ENCODE results near the gene NEK10. TPM values are rescaled to one million over a fixed set of nuclear protein-coding genes. Genes with fewer than 3 reads are reported as not detected.
A peak's percentile ranks its signal among the peaks of the same experiment; 100 is the strongest.

The NEK10 gene
- total and polyA plus RNA-seq, 4 donors: 3.5 to 60.3 (median 12.8) TPM

GRCh38 chr3:27089645-27090044 is 279.5 kb downstream of the NEK10 start:
- H3K9me3 ChIP-seq (ENCODE audit: control insufficient read depth in 4 of 4, insufficient read depth in 3 of 4, low read length in 3 of 4): no peaks in the 10 kb centered on the region
- no peak for DNase-seq
- H3K36me3 ChIP-seq (ENCODE audit: control insufficient read depth in 4 of 4, insufficient read depth in 4 of 4, low read length in 4 of 4): no peaks in the 10 kb centered on the region
- ATAC-seq (ENCODE audit: insufficient read depth, low FRiP score): no peak
- TF ChIP-seq CTCF (IDR thresholded peaks at IDR 0.05; ENCODE audit: control extremely low read depth, extremely low read depth): no peak
- WGBS, 2 donors: 58 to 68% methylated on average over 1 of the region's 1 CpG
- H3K9ac ChIP-seq (ENCODE audit: insufficient read depth in 1 of 2, low read length in 2 of 2): no peak overlapping the region
- peaks cover 0 to 17% (median 6%) of the 10 kb centered on the region in 5 donors for H3K4me1 ChIP-seq (ENCODE audit: control insufficient read depth in 5 of 5, insufficient read depth in 5 of 5, low read length in 5 of 5)
- H3K27me3 ChIP-seq (ENCODE audit: control insufficient read depth in 3 of 3, insufficient read depth in 3 of 3, low read length in 2 of 3): no peaks in the 10 kb centered on the region
- H3K4me3 ChIP-seq: no peak overlapping the region
- H3K27ac ChIP-seq (ENCODE audit: low read depth in 1 of 2, low read length in 1 of 2): no peak overlapping the region

- DNase-seq (peak in 1 of 3 donors; percentile 69), ATAC-seq (ENCODE audit: insufficient read depth, low FRiP score) (no peak)
- Histone ChIP-seq H3K27me3 (ENCODE audit: control insufficient read depth in 3 of 3, insufficient read depth in 3 of 3, low read length in 2 of 3) (no peaks in the 10 kb centered on the region), H3K27ac (ENCODE audit: low read depth in 1 of 2, low read length in 1 of 2) (no peak overlapping the region), H3K9ac (ENCODE audit: insufficient read depth in 1 of 2, low read length in 2 of 2) (no peak overlapping the region), H3K4me1 (ENCODE audit: control insufficient read depth in 5 of 5, insufficient read depth in 5 of 5, low read length in 5 of 5) (peaks cover 0 to 17% (median 6%) of the 10 kb centered on the region in 5 donors), H3K4me3 (no peak overlapping the region), H3K36me3 (ENCODE audit: control insufficient read depth in 4 of 4, insufficient read depth in 4 of 4, low read length in 4 of 4) (no peaks in the 10 kb centered on the region), H3K9me3 (ENCODE audit: control insufficient read depth in 4 of 4, insufficient read depth in 3 of 4, low read length in 3 of 4) (no peaks in the 10 kb centered on the region)
- no peak for TF ChIP-seq CTCF (IDR thresholded peaks at IDR 0.05; ENCODE audit: control extremely low read depth, extremely low read depth)
- WGBS, 2 donors: 50 to 59% methylated on average over 2 of the region's 2 CpGs
These were observed 280.1 kb downstream of the NEK10 start for GRCh38 chr3:27089068-27089467.

GRCh38 chr3:27085829-27086730 is 283.1 kb downstream of the NEK10 start:
- no peaks in the 10 kb centered on the region for H3K36me3 ChIP-seq (ENCODE audit: control insufficient read depth in 4 of 4, insufficient read depth in 4 of 4, low read length in 4 of 4)
- WGBS, 2 donors: 87 to 89% methylated on average over 5 of the region's 5 CpGs
- TF ChIP-seq CTCF (IDR thresholded peaks at IDR 0.05; ENCODE audit: control extremely low read depth, extremely low read depth): no peak
- H3K9me3 ChIP-seq (ENCODE audit: control insufficient read depth in 4 of 4, insufficient read depth in 3 of 4, low read length in 3 of 4): no peaks in the 10 kb centered on the region
- no peak for DNase-seq
- ATAC-seq (ENCODE audit: insufficient read depth, low FRiP score): no peak
- no peak overlapping the region for H3K9ac ChIP-seq (ENCODE audit: insufficient read depth in 1 of 2, low read length in 2 of 2)
- H3K27ac ChIP-seq (ENCODE audit: low read depth in 1 of 2, low read length in 1 of 2): no peak overlapping the region
- no peak overlapping the region for H3K4me3 ChIP-seq
- H3K27me3 ChIP-seq (ENCODE audit: control insufficient read depth in 3 of 3, insufficient read depth in 3 of 3, low read length in 2 of 3): no peaks in the 10 kb centered on the region
- peaks cover 0 to 17% (median 7%) of the 10 kb centered on the region in 5 donors for H3K4me1 ChIP-seq (ENCODE audit: control insufficient read depth in 5 of 5, insufficient read depth in 5 of 5, low read length in 5 of 5)

All from lung (tissue), 12 donors.